ENCODE results near the gene PHYKPL.

DNA sequence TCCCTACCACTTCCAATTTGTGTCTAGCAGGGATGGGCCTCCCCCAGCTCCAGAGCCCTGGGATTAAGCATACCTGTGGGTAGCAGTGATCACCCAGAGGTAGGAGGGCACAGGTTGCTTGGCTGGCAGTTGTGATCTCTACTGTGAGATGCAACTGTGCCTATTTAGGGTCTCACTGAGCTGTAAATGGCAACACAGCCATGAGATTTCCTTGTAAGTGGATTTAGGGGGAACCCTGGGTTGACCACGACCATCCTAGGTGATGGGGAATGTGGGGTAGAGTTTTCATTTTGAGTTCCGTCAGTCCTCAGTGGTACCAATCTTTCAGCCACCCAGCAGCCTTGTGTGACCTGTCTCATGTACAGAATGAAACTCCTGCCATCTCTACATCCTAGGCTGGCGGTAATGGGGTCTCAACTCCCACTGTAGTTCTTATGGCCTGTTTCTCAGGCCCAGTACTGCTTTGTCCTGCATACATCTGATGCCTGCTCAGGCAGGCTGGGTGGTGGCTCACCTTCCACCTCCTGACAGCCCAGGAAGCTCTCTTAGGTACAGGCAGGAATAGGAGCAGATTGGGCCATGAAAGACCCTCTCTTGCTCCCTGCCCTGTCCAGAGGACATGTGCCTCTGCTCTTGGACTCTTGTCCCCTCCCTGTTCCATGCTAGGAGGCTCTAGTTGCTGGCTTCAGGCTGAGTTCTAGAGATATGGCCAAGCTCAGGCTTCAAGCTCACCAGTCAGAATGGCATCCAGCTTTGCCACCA, 20.2 kb downstream of the PHYKPL start:
- no peak for TF ChIP-seq JUND (IDR thresholded peaks at IDR 0.05; ENCODE audit: low read length)
- no peak for TF ChIP-seq NRF1 (IDR thresholded peaks at IDR 0.05; ENCODE audit: low read depth, low read length)
- TF ChIP-seq SP1 (IDR thresholded peaks at IDR 0.05; ENCODE audit: low read depth, low read length) = no peak
- TF ChIP-seq CHD1 (IDR thresholded peaks at IDR 0.05; ENCODE audit: low read depth, low read length) = no peak
- TF ChIP-seq, protein P1, sequence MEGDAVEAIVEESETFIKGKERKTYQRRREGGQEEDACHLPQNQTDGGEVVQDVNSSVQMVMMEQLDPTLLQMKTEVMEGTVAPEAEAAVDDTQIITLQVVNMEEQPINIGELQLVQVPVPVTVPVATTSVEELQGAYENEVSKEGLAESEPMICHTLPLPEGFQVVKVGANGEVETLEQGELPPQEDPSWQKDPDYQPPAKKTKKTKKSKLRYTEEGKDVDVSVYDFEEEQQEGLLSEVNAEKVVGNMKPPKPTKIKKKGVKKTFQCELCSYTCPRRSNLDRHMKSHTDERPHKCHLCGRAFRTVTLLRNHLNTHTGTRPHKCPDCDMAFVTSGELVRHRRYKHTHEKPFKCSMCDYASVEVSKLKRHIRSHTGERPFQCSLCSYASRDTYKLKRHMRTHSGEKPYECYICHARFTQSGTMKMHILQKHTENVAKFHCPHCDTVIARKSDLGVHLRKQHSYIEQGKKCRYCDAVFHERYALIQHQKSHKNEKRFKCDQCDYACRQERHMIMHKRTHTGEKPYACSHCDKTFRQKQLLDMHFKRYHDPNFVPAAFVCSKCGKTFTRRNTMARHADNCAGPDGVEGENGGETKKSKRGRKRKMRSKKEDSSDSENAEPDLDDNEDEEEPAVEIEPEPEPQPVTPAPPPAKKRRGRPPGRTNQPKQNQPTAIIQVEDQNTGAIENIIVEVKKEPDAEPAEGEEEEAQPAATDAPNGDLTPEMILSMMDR (IDR thresholded peaks at IDR 0.05; ENCODE audit: control extremely low read depth in 1 of 3, insufficient read depth in 1 of 3, low read depth in 1 of 3, low read length in 3 of 3) = no peak
- no peak for TF ChIP-seq ASH2L (IDR thresholded peaks at IDR 0.05; ENCODE audit: low read length)
- TF ChIP-seq BRCA1 (IDR thresholded peaks at IDR 0.05; ENCODE audit: low read depth, low read length) = no peak
- TF ChIP-seq EZH2 (IDR thresholded peaks at IDR 0.05; ENCODE audit: low read depth, low read length, severe bottlenecking) = no peak
